ENCODE measurements around the gene ARHGAP25. TPM values are rescaled to one million over a fixed set of nuclear protein-coding genes. Genes with fewer than 3 reads are reported as not detected.

ARHGAP25 gene
- total and polyA plus RNA-seq, 9 donors, result 2.6 to 4.2 (median 3.1) TPM

- Histone ChIP-seq H3K27ac (ENCODE audit: low read length) (no peak overlapping the region), H3K9me3 (replicated peaks; ENCODE audit: control insufficient read depth, low read depth, low read length) (no peaks in the 10 kb centered on the region), H3K4me3 (ENCODE audit: low read length) (no peak overlapping the region), H3K27me3 (ENCODE audit: control insufficient read depth, insufficient read depth, low read length) (no peaks in the 10 kb centered on the region), H3K4me1 (ENCODE audit: control insufficient read depth, insufficient read depth, low read length) (peaks cover 4% of the 10 kb centered on the region), H3K36me3 (ENCODE audit: control insufficient read depth, insufficient read depth, low read length) (no peaks in the 10 kb centered on the region)
- WGBS (ENCODE audit: insufficient coverage), result no CpG with 5 or more reads among the region's 3 CpGs
- DNase-seq, result no peak
Observed at GRCh38 chr2:68741238-68741637, 6.6 kb downstream of the ARHGAP25 start.

- no peaks in the 10 kb centered on the region for H3K36me3 ChIP-seq (ENCODE audit: control insufficient read depth, insufficient read depth, low read length)
- no peak for DNase-seq
- H3K9me3 ChIP-seq (replicated peaks; ENCODE audit: control insufficient read depth, low read depth, low read length), result no peaks in the 10 kb centered on the region
- peaks cover 4% of the 10 kb centered on the region for H3K4me1 ChIP-seq (ENCODE audit: control insufficient read depth, insufficient read depth, low read length)
- H3K4me3 ChIP-seq (ENCODE audit: low read length), result no peak overlapping the region
- WGBS (ENCODE audit: insufficient coverage), result no CpG with 5 or more reads among the region's 5 CpGs
- no peak overlapping the region for H3K27ac ChIP-seq (ENCODE audit: low read length)
- no peaks in the 10 kb centered on the region for H3K27me3 ChIP-seq (ENCODE audit: control insufficient read depth, insufficient read depth, low read length)
Observed at GRCh38 chr2:68741805-68742306, 7.2 kb downstream of the ARHGAP25 start.

GRCh38 chr2:68742626-68743415, 8.2 kb downstream of the ARHGAP25 start:
- Histone ChIP-seq H3K27ac (ENCODE audit: low read length) (peak overlapping the region; percentile 29), H3K4me3 (ENCODE audit: low read length) (no peak overlapping the region), H3K27me3 (ENCODE audit: control insufficient read depth, insufficient read depth, low read length) (peaks cover 2% of the 10 kb centered on the region), H3K4me1 (ENCODE audit: control insufficient read depth, insufficient read depth, low read length) (peaks cover 4% of the 10 kb centered on the region), H3K9me3 (replicated peaks; ENCODE audit: control insufficient read depth, low read depth, low read length) (no peaks in the 10 kb centered on the region), H3K36me3 (ENCODE audit: control insufficient read depth, insufficient read depth, low read length) (no peaks in the 10 kb centered on the region)
- WGBS (ENCODE audit: insufficient coverage), result no CpG with 5 or more reads among the region's 1 CpG
- peak; percentile 47 for DNase-seq

- WGBS (ENCODE audit: insufficient coverage), result 35% methylated on average over 2 of the region's 3 CpGs
- Histone ChIP-seq H3K9me3 (replicated peaks; ENCODE audit: control insufficient read depth, low read depth, low read length) (no peaks in the 10 kb centered on the region), H3K36me3 (ENCODE audit: control insufficient read depth, insufficient read depth, low read length) (no peaks in the 10 kb centered on the region), H3K27ac (ENCODE audit: low read length) (no peak overlapping the region), H3K4me1 (ENCODE audit: control insufficient read depth, insufficient read depth, low read length) (peaks cover 4% of the 10 kb centered on the region), H3K4me3 (ENCODE audit: low read length) (no peak overlapping the region), H3K27me3 (ENCODE audit: control insufficient read depth, insufficient read depth, low read length) (peaks cover 2% of the 10 kb centered on the region)
- no peak for DNase-seq
Observed at GRCh38 chr2:68743531-68743930, 8.9 kb downstream of the ARHGAP25 start.

- Histone ChIP-seq H3K27me3 (ENCODE audit: control insufficient read depth, insufficient read depth, low read length) (peaks cover 2% of the 10 kb centered on the region), H3K9me3 (replicated peaks; ENCODE audit: control insufficient read depth, low read depth, low read length) (no peaks in the 10 kb centered on the region), H3K27ac (ENCODE audit: low read length) (no peak overlapping the region), H3K36me3 (ENCODE audit: control insufficient read depth, insufficient read depth, low read length) (no peaks in the 10 kb centered on the region), H3K4me3 (ENCODE audit: low read length) (no peak overlapping the region), H3K4me1 (ENCODE audit: control insufficient read depth, insufficient read depth, low read length) (peaks cover under 1% of the 10 kb centered on the region)
- WGBS (ENCODE audit: insufficient coverage), result no CpG with 5 or more reads among the region's 4 CpGs
- no peak for DNase-seq
Observed at GRCh38 chr2:68744366-68744912, 9.8 kb downstream of the ARHGAP25 start.

GRCh38 chr2:68745006-68745405, 10.4 kb downstream of the ARHGAP25 start:
- H3K4me3 ChIP-seq (ENCODE audit: low read length), result no peak overlapping the region
- H3K27ac ChIP-seq (ENCODE audit: low read length), result no peak overlapping the region
- H3K4me1 ChIP-seq (ENCODE audit: control insufficient read depth, insufficient read depth, low read length), result no peaks in the 10 kb centered on the region
- H3K27me3 ChIP-seq (ENCODE audit: control insufficient read depth, insufficient read depth, low read length), result peaks cover 2% of the 10 kb centered on the region
- H3K9me3 ChIP-seq (replicated peaks; ENCODE audit: control insufficient read depth, low read depth, low read length), result no peaks in the 10 kb centered on the region
- no peak for DNase-seq
- WGBS (ENCODE audit: insufficient coverage), result 83% methylated on average over 2 of the region's 2 CpGs
- no peaks in the 10 kb centered on the region for H3K36me3 ChIP-seq (ENCODE audit: control insufficient read depth, insufficient read depth, low read length)

- 82% methylated on average over 3 of the region's 11 CpGs for WGBS (ENCODE audit: insufficient coverage)
- H3K4me1 ChIP-seq (ENCODE audit: control insufficient read depth, insufficient read depth, low read length), result no peaks in the 10 kb centered on the region
Observed at GRCh38 chr2:68746408-68746807, 11.8 kb downstream of the ARHGAP25 start.

GRCh38 chr2:68747413-68747812, 12.8 kb downstream of the ARHGAP25 start:
- no peaks in the 10 kb centered on the region for H3K36me3 ChIP-seq (ENCODE audit: control insufficient read depth, insufficient read depth, low read length)
- H3K4me3 ChIP-seq (ENCODE audit: low read length), result no peak overlapping the region
- WGBS (ENCODE audit: insufficient coverage), result 75% methylated on average over 6 of the region's 6 CpGs
- no peaks in the 10 kb centered on the region for H3K4me1 ChIP-seq (ENCODE audit: control insufficient read depth, insufficient read depth, low read length)
- H3K27ac ChIP-seq (ENCODE audit: low read length), result no peak overlapping the region
- H3K9me3 ChIP-seq (replicated peaks; ENCODE audit: control insufficient read depth, low read depth, low read length), result no peaks in the 10 kb centered on the region
- no peak for DNase-seq
- H3K27me3 ChIP-seq (ENCODE audit: control insufficient read depth, insufficient read depth, low read length), result peaks cover 2% of the 10 kb centered on the region

More at GRCh38 chr2:68746408-68746807, 11.8 kb downstream of the ARHGAP25 start:
- Histone ChIP-seq H3K9me3 (replicated peaks; ENCODE audit: control insufficient read depth, low read depth, low read length) (no peaks in the 10 kb centered on the region), H3K27ac (ENCODE audit: low read length) (no peak overlapping the region), H3K36me3 (ENCODE audit: control insufficient read depth, insufficient read depth, low read length) (no peaks in the 10 kb centered on the region), H3K27me3 (ENCODE audit: control insufficient read depth, insufficient read depth, low read length) (peaks cover 2% of the 10 kb centered on the region), H3K4me3 (ENCODE audit: low read length) (no peak overlapping the region)
- no peak for DNase-seq

- peak; percentile 29 for DNase-seq
- Histone ChIP-seq H3K4me1 (ENCODE audit: control insufficient read depth, insufficient read depth, low read length) (no peaks in the 10 kb centered on the region), H3K36me3 (ENCODE audit: control insufficient read depth, insufficient read depth, low read length) (no peaks in the 10 kb centered on the region), H3K4me3 (ENCODE audit: low read length) (no peak overlapping the region), H3K9me3 (replicated peaks; ENCODE audit: control insufficient read depth, low read depth, low read length) (no peaks in the 10 kb centered on the region), H3K27ac (ENCODE audit: low read length) (no peak overlapping the region), H3K27me3 (ENCODE audit: control insufficient read depth, insufficient read depth, low read length) (peaks cover 2% of the 10 kb centered on the region)
- 53% methylated on average over 1 of the region's 2 CpGs for WGBS (ENCODE audit: insufficient coverage)
Observed at GRCh38 chr2:68747900-68748299, 13.3 kb downstream of the ARHGAP25 start.

- WGBS (ENCODE audit: insufficient coverage), result 86% methylated on average over 1 of the region's 1 CpG
- no peak for DNase-seq
- Histone ChIP-seq H3K4me1 (ENCODE audit: control insufficient read depth, insufficient read depth, low read length) (no peaks in the 10 kb centered on the region), H3K9me3 (replicated peaks; ENCODE audit: control insufficient read depth, low read depth, low read length) (no peaks in the 10 kb centered on the region), H3K27ac (ENCODE audit: low read length) (no peak overlapping the region), H3K36me3 (ENCODE audit: control insufficient read depth, insufficient read depth, low read length) (no peaks in the 10 kb centered on the region), H3K4me3 (ENCODE audit: low read length) (no peak overlapping the region), H3K27me3 (ENCODE audit: control insufficient read depth, insufficient read depth, low read length) (peaks cover 2% of the 10 kb centered on the region)
Observed at GRCh38 chr2:68748568-68748967, 14.0 kb downstream of the ARHGAP25 start.

Data from muscle of leg (tissue), 11 donors.